A549 (cell line): ENCODE measurements around the gene NUDT6. TPM values are rescaled to one million over a fixed set of nuclear protein-coding genes. Genes with fewer than 3 reads are reported as not detected.

Experiments
- ATAC-seq, 2 experiments: fragments of 200-7000 bp in 1 of 2; fragments of >200 bp in 1 of 2; cut with Nextera tagmentation in 1 of 2; cut with Tn5 transposase in 1 of 2; 3 replicates each; pipeline versions ENCODE4 v1.8.0 to v1.9.1; 2018 to 2020; ENCODE audit warnings: mild to moderate bottlenecking in 1 of 2, moderate library complexity in 1 of 2
- CTCF ChIA-PET: fragments of 300-600 bp; sonication (Branson Sonifier 250); formaldehyde crosslinking; extraction: SDS; loops from one replicate; lab custom pipeline; 2021; ENCODE audit warnings: antibody characterized with exemption, inconsistent platforms; lab: Yijun Ruan, JAX
- POLR2A ChIA-PET: fragments of 350-600 bp; formaldehyde crosslinking; extraction: SDS; loops from one replicate; lab custom pipeline; 2021; ENCODE audit warnings: antibody characterized with exemption, inconsistent platforms; lab: Yijun Ruan, JAX
- DNase-seq, 2 experiments: peaks; one replicate each; pipeline versions ENCODE4 v3.0.0 to v3.0.0-alpha.2; 2011 to 2016; ENCODE audit warnings: low read depth in 1 of 2, low spot score in 1 of 2
- FAIRE-seq: peaks from 2 replicates; lab custom pipeline; 2011; peaks lifted over from hg19 to GRCh38; lab: Jason Lieb, UNC
- H3K27ac ChIP-seq, 2 experiments: fragments of >200 bp; sonication (Bioruptor Twin); formaldehyde crosslinking; 3 replicates each; pipeline ENCODE4 v1.5.1; 2016 to 2017
- H3K4me1 ChIP-seq: fragments of >200 bp; sonication (Bioruptor Twin); formaldehyde crosslinking; 3 replicates; pipeline ENCODE4 v1.6.1; 2016
- H3K4me2 ChIP-seq: fragments of >200 bp; sonication (Bioruptor Twin); formaldehyde crosslinking; 3 replicates; pipeline ENCODE4 v1.6.1; 2016
- H3K4me3 ChIP-seq: fragments of >200 bp; sonication (Bioruptor Twin); formaldehyde crosslinking; 3 replicates; pipeline ENCODE4 v1.5.1; 2016
- H3K9me3 ChIP-seq: fragments of >200 bp; sonication (Bioruptor Twin); formaldehyde crosslinking; 3 replicates; pipeline ENCODE4 v1.6.1; 2016
- CHD2 ChIP-seq: fragments of 150-350 bp; IDR thresholded peaks from 2 replicates; pipeline ENCODE4 v1.6.1; 2014; ENCODE audit warnings: low read length; ENCODE audit not compliant: partially characterized antibody
- CTCF ChIP-seq: fragments of >200 bp; sonication (Bioruptor Twin); formaldehyde crosslinking; IDR thresholded peaks from 3 replicates; pipeline ENCODE4 v1.5.1; 2016
- EP300 ChIP-seq, 2 experiments: fragments of >200 bp; sonication (Bioruptor Twin); formaldehyde crosslinking; IDR thresholded peaks; 2 replicates in 1 of 2; 3 replicates in 1 of 2; pipeline ENCODE4 v1.6.1; 2016 to 2017
- ESRRA ChIP-seq: fragments of 150-350 bp; IDR thresholded peaks from 2 replicates; pipeline ENCODE4 v1.6.1; 2014; ENCODE audit warnings: mild to moderate bottlenecking, low read length, borderline replicate concordance
- HOXB13 ChIP-seq: fragments of 250-450 bp; sonication (Bioruptor Pico); IDR thresholded peaks from 2 replicates; pipeline ENCODE4 v1.5.0; 2020; ENCODE audit warnings: low read depth, mild to moderate bottlenecking, moderate library complexity
- HOXB5 ChIP-seq: fragments of 250-450 bp; sonication (Bioruptor Pico); IDR thresholded peaks from 2 replicates; pipeline ENCODE4 v1.5.0; 2020; ENCODE audit warnings: mild to moderate bottlenecking, moderate library complexity
- JUN ChIP-seq, 2 experiments: fragments of >200 bp; sonication (Bioruptor Twin); formaldehyde crosslinking; IDR thresholded peaks; 2 replicates in 1 of 2; 3 replicates in 1 of 2; pipeline ENCODE4 v1.6.1; 2016 to 2017
- KDM5A ChIP-seq: fragments of 200-600 bp; sonication (generic); IDR thresholded peaks from 2 replicates; pipeline ENCODE4 v1.6.1; 2016; ENCODE audit warnings: antibody characterized with exemption, mild to moderate bottlenecking
- MAFK ChIP-seq: fragments of 450-650 bp; IDR thresholded peaks from 2 replicates; pipeline ENCODE4 v1.6.1; 2014; ENCODE audit not compliant: partially characterized antibody
- MAX ChIP-seq: IDR thresholded peaks from 2 replicates; pipeline ENCODE4 v1.6.1; 2012
- MAZ ChIP-seq: fragments of 150-350 bp; IDR thresholded peaks from 2 replicates; pipeline ENCODE4 v1.6.1; 2014; ENCODE audit warnings: antibody characterized with exemption, low read depth, low read length, borderline replicate concordance
- MYC ChIP-seq: IDR thresholded peaks from 2 replicates; pipeline ENCODE4 v1.6.1; 2012; ENCODE audit warnings: mild to moderate bottlenecking, inconsistent platforms, low read length, improper control_type of control experiment, borderline replicate concordance
- NFE2L2 ChIP-seq: fragments of 150-350 bp; conservative IDR thresholded peaks from 2 replicates; pipeline ENCODE4 v1.6.1; 2014; ENCODE audit warnings: low read length
- NPAS2 ChIP-seq: fragments of 250-450 bp; sonication (Bioruptor Pico); IDR thresholded peaks from 2 replicates; pipeline ENCODE4 v1.8.0; 2022; ENCODE audit warnings: mild to moderate bottlenecking, moderate library complexity, borderline replicate concordance
- POLR2A ChIP-seq: IDR thresholded peaks from 2 replicates; pipeline ENCODE4 v1.6.1; 2012; ENCODE audit warnings: mild to moderate bottlenecking, low read length
- POLR2AphosphoS2 ChIP-seq: conservative IDR thresholded peaks from 2 replicates; pipeline ENCODE4 v1.6.1; 2012; ENCODE audit warnings: low read length, improper control_type of control experiment, inconsistent platforms
- REST ChIP-seq: fragments of 200-600 bp; sonication (generic); IDR thresholded peaks from 2 replicates; pipeline ENCODE4 v1.6.1; 2016; ENCODE audit warnings: antibody characterized with exemption, mild to moderate bottlenecking, moderate library complexity
- SMC3 ChIP-seq: fragments of >200 bp; sonication (Bioruptor Twin); formaldehyde crosslinking; IDR thresholded peaks from 3 replicates; pipeline ENCODE4 v1.6.1; 2018; ENCODE audit warnings: inconsistent platforms
- TFCP2L1 ChIP-seq: fragments of 250-450 bp; sonication (Bioruptor Pico); IDR thresholded peaks from 2 replicates; pipeline ENCODE4 v1.5.0; 2021; ENCODE audit warnings: mild to moderate bottlenecking
- ZC3H11A ChIP-seq: fragments of 450-650 bp; IDR thresholded peaks from 2 replicates; pipeline ENCODE4 v1.6.1; 2014; ENCODE audit warnings: antibody characterized with exemption, mild to moderate bottlenecking
- ZFP36 ChIP-seq: fragments of 450-650 bp; IDR thresholded peaks from 2 replicates; pipeline ENCODE4 v1.6.1; 2014; ENCODE audit warnings: borderline replicate concordance; ENCODE audit not compliant: partially characterized antibody
- ZNF302 ChIP-seq: fragments of 250-450 bp; sonication (Bioruptor Pico); IDR thresholded peaks from 2 replicates; pipeline ENCODE4 v1.9.0; 2021; ENCODE audit warnings: inconsistent platforms, mild to moderate bottlenecking, moderate library complexity
- ZSCAN20 ChIP-seq: fragments of 250-450 bp; sonication (Bioruptor Pico); IDR thresholded peaks from 2 replicates; pipeline ENCODE4 v1.8.0; 2022; ENCODE audit warnings: mild to moderate bottlenecking, moderate library complexity
- WGBS: methylation state at CpG from one replicate; pipeline ENCODE4 v1.1.6; 2017; ENCODE audit errors: missing lambda C conversion rate; 5-methylcytosine and 5-hydroxymethylcytosine counted together
- polyA plus RNA-seq, 4 experiments: library from polyadenylated mRNA; depleted of rRNA in 3 of 4; stranded (reverse); fragments of >200 nt; fragmentation: RNase III in 1 of 4; extraction: RNeasy Plus Mini Kit Qiagen cat#74134 plus additional on column Dnase treatment in 1 of 4; gene quantifications; 2 replicates in 3 of 4; 3 replicates in 1 of 4; pipeline ENCODE4 v1.2.3, GENCODE V29; 2011 to 2017

The NUDT6 gene
- polyA plus RNA-seq, 2 of the 4 experiments (the other 2 are of a cell fraction), result 9.9 to 12.7 TPM

GRCh38 chr4:122906859-122907305, 15.5 kb downstream of the NUDT6 start:
- no peak for TF ChIP-seq POLR2AphosphoS2
- no peak for TF ChIP-seq ZNF302 (CRISPR knock-in tag)
- TF ChIP-seq CTCF, result no peak
- TF ChIP-seq ZFP36, result no peak
- TF ChIP-seq ESRRA, result no peak
- no peak for TF ChIP-seq MYC
- no peak for TF ChIP-seq EP300 (IDR thresholded peaks at IDR 0.05)
- TF ChIP-seq ZSCAN20, result no peak
- TF ChIP-seq SMC3, result no peak
- TF ChIP-seq MAFK, result no peak
- TF ChIP-seq HOXB13 (CRISPR knock-in tag), result no peak
- no peak for TF ChIP-seq MAX
- TF ChIP-seq JUN (IDR thresholded peaks at IDR 0.05), result no peak
- TF ChIP-seq TFCP2L1 (CRISPR knock-in tag), result no peak
- no peak for TF ChIP-seq NFE2L2
- TF ChIP-seq ZC3H11A, result no peak
- no peak for TF ChIP-seq MAZ
- TF ChIP-seq REST, result no peak
- TF ChIP-seq CHD2, result no peak
- no peak for TF ChIP-seq HOXB5 (CRISPR knock-in tag)
- DNase-seq (no peak), FAIRE-seq (no peak), ATAC-seq (no peak)
- Histone ChIP-seq H3K9me3 (no peaks in the 10 kb centered on the region), H3K4me3 (no peak overlapping the region), H3K4me1 (peaks cover 46% of the 10 kb centered on the region), H3K4me2 (no peak overlapping the region), H3K27ac (no peak overlapping the region)
- CTCF ChIA-PET, result interaction anchor here (1.3 kb wide), 1 partner anchor 7 kb away, joined by 7 read pairs; no protein-coding TSS in a partner anchor
- POLR2A ChIA-PET, result interaction anchor here (0.7 kb wide), 1 partner anchor 74 kb away, joined by 7 read pairs; no protein-coding TSS in a partner anchor
- WGBS, result 94% methylated on average over 7 of the region's 7 CpGs

GRCh38 chr4:122903766-122904288, 18.6 kb downstream of the NUDT6 start:
- peaks cover 55% of the 10 kb centered on the region for H3K4me1 ChIP-seq
- TF ChIP-seq KDM5A (no peak), POLR2A (no peak), REST (no peak), NPAS2 (no peak)
- no peak for ATAC-seq
- no peak overlapping the region for H3K4me2 ChIP-seq
- H3K4me3 ChIP-seq, result no peak overlapping the region
- no peaks in the 10 kb centered on the region for H3K9me3 ChIP-seq
- H3K27ac ChIP-seq, result peak overlapping the region in 1 of 2 experiments; percentile 51; a peak in 2 of 6 replicates
- no peak for DNase-seq
- ChIA-PET CTCF (interaction anchor here (1.4 to 3.7 kb wide), 2 partner anchors 9 to 146 kb away, joined by 3 to 35 read pairs; no protein-coding TSS in a partner anchor), POLR2A (interaction anchor here (0.8 kb wide), 1 partner anchor 76 kb away, joined by 3 read pairs; no protein-coding TSS in a partner anchor)
- no peak for FAIRE-seq
